Right forelimb (tissue), 1 donor: ENCODE results near the gene TAF6.

Experiments
- DNase-seq: peaks from one replicate; pipeline ENCODE4 v3.0.0-alpha.2; 2018

The TAF6 gene

DNA sequence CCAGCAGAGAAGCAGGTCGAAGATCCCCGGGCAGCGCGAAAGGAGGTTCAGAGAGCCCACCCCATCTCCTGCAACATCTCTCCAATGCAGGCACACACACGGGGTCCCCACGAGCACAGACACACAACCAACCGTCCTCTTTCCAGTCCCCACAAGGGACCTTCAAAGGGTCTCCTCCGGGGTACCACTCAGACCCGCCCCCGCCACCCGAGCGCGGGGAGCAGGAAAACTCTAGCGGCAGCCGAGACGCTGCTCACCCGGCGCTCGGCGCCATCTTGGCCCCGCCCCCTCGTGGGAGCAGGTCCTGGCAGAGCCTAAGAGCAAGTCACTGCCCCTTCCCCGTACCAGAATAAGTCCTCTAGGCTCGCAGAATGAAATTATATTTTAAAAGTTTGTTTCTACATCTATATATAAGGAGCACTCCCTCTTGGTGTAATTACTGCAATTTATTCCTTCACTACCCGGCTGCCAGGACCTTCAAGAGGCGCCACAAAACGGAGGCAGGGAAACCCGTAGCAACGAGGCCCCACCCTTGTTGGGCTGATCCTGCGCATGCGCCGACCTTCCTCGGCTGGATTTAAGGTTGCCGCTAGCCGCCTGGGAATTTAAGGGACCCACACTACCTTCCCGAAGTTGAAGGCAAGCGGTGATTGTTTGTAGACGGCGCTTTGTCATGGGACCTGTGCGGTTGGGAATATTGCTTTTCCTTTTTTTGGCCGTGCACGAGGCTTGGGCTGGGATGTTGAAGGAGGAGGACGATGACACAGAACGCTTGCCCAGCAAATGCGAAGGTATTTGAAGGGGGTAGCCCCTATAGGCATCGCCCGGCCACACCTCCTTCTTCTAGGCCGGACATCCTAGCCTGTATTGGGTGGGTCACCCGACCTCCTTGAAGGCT, at the start of gene TAF6, which contains the start of gene CNPY4:
TSS of gene TAF6 (minus strand) at position 287 of the 898 bp plus-strand sequence. CDS start 5,149 bp downstream, outside the sequence.
TSS of gene CNPY4 (plus strand) at position 563 of the 898 bp plus-strand sequence. CDS start at position 674, 111 bp downstream.
- DNase-seq = peak; percentile 96

DNA sequence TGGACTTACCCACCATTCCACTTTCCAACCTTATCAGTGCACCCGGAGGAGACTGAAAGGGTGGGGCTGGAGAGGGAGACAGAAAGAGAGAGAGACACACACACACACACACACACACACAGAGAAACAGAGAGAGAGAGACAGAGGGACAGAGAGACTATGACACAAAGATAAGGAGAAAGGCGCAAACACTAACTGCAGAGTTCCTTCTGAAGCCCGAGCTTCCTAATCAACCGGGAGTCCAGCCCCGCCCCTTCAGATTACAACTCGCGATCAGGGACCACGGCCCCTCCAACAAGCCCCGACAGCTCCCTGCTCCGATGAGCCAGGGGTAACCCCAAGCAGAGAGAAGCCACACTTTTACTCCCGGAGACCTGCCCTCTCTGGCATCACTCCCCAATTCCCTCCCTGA, 48.8 kb upstream of the TAF6 start:
- DNase-seq = no peak

DNA sequence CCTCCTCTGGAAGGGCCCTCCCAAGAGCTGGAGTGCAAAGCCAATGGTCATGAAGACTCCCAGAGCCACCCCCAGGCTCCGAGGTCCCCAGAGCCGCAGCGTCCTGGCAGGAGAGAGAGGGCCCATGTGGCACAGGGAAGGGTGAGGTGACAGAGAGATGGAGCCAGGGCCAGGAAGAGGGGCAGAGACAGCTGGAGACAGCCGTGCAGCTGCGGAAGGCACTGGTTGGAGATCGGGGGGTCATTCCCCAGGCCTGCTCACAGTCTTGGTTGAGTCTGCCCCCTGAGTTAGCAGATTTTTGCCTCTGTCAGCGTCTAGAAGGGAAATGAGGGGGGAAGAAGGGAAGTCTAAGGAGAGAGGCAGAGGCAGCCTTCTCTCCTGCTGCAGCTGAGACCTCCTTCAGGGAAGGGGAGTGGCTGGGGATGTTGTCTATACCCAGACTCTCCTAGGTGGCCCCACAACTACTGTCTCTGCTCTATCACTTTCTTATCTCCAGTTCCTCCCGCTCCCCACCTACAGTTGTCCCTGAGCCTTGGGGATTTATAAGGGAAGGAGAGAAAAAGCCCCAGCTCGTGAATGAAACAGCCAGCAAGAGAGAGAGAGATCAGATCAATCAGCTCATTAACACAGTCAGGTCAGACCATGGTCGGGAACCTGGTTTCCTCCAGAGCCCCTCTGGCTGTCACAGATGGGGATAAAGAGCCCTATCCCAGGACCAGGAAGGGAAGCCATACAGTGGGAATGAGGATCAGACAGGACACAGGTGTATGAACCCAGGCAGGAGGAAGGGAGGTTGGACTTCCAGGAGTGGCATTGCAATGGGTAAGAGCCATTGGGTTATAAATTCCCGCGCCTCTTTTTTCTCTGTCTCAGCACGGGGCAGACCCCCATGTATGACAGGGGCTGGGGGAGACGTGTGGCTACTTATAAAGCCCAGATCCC, 48.1 kb upstream of the TAF6 start:
- no peak for DNase-seq

DNA sequence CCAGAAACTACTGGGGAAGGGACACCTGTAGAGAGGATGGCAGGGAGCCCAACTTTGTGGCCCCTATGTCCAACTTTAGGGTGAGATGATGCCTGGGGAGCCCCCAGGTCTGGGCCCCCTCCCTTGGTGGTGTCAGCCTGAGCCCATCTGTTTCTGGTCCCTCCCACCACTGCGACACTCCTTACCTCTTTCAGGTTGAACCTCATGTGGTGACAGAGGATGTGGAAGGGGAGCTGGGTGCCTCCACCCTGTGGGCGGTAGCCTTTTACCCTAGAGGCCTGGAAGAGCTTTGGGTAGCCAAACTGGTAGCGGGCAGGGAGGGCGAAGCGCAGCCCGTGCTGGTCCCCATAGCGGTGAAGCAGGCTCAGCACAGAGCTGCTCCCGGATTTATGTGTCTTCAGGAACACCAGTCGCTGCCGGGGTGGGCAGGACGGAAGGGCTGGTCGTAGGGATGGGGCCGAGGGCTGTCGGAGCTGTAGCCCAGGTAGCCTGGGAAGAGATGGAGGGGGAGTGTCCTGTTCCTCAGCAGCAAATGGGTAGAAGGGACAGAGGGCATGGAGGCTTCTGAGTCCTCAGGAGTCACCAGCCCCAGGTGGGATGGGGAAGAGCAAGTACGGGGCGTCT, 47.3 kb upstream of the TAF6 start:
- no peak for DNase-seq

DNA sequence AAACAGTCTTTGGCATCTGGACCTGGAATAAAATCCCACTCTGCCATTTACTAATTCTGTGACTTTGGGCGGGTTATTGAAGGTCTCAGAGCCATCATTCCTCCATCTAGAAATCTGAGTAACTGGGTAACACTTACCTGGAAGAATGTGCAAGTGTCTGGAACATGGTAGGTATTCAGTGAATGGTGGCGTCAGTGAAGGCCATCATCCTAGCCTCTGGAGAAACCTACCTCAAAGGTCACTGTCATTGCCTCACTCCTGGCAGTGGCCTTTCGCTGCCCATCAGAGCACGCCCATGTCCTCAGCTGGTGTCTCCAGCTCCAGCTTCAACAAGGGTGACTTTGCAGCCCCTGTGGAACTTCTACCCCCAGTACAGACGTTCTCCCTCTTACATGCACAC, 44.7 kb upstream of the TAF6 start:
- DNase-seq = no peak

DNA sequence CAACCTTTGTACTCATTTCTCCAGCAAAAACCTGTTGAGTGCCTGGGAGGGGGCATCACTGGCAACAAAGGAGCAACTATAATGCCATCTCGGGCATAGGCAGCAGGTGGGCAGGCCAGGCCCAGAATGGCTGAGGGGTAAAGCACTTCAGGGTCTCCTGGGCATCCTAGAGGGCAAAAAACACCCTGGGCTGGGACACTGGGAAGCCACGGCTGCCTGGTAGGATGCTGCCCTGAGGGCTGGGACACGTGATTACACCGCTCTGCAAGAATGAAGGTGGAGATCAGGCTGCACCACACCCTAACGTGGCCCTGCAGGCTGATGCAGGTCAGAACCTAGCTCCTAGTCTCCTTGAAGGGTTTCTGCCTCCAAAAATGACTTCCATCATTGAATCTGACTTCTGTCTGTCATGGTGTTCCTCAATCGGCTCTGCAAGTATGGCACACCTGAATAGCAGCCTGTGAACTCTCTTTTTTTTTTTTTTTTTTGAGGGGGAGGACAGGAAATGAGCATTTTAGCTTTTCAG, 43.9 kb upstream of the TAF6 start:
- DNase-seq = no peak

DNA sequence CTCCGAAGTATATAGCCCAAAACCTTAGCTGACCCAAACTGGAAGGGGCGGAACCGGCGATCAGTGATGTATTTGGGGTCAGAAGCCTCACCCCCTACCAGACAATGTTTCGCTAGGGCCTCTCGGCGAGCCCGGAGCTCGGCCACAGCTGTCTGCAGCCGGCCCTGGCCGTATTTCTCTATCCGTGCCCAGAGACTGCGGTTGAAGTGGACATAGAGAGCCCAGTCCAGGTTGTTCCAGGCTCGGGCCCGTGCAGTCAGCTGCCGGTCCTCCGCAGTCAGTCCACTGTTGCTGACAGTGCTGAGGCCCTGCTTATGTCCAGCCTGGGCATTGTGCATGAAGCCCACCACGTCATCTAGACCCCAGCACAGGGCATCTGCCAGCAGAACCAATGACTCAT, 40.9 kb upstream of the TAF6 start:
- DNase-seq = no peak

DNA sequence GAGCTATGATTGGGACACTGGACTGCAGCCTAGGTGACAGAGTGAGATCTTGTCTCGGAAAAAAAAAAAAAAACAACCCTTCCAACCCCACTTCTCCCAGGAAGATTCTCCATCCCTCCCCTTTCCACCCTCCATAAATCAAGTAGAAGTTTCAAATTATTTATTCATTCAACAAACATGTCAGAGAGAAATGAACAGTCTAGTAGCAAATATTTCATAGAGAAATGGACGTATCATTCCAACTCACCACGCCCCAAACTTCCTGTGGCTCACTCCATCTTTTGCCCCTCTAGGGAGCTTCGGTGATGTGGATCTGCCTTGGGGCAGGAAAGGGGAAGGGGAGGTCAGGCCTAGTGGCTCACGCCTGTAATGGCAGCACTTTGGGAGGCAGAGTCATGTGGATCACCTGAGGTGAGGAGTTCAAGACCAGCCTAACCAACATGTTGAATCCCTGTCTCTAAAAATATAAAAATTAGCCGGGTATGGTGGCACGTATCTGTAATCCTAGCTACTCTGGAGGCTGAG, 40.0 kb upstream of the TAF6 start:
- no peak for DNase-seq

DNA sequence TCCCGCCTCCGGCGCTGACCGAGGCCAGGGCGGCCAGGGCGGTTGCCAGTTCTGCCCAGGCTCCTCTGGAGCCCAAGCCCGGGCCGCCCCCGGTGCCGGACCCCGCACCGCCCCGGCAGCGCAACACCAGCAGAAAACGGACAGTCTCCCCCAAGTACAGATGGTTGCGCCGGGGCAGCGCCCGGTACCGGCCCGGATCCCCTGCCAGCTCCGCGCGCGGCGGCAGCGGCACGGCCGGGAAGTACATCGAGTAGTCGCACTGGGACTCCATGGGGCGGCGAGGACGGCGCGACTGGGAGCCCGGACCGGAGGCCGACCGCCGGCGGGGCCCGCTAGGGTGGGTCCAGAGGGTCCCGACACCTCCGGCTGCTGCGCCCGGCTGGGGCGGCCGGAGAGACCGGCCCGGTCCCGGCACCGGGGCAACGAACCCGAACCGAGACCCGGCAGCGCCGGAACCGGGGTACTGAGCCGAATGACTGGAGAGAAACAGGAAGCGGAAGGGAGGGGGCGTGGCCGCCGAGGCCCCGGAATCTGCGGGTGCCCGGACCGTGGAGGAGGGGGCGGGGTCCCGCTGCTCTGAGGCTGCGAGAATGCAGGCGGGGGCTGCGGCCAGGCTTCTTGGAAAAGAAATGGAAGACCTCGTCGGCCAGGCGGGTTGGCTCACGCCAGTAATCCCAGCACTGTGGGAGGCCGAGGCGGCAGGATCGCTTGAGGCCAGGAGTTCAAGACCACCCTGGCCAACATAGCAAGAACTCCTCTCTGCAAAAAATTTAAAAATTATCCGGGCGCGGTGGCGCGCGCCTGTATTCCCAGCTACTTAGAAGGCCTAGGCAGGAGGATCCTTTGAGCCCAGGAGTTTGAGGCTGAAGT, 39.3 kb upstream of the TAF6 start, which contains the start of gene TRAPPC14:
TSS of gene TRAPPC14 (minus strand) at position 495 of the 870 bp plus-strand sequence. CDS start at position 271, 224 bp downstream.
- DNase-seq = peak; percentile 94

DNA sequence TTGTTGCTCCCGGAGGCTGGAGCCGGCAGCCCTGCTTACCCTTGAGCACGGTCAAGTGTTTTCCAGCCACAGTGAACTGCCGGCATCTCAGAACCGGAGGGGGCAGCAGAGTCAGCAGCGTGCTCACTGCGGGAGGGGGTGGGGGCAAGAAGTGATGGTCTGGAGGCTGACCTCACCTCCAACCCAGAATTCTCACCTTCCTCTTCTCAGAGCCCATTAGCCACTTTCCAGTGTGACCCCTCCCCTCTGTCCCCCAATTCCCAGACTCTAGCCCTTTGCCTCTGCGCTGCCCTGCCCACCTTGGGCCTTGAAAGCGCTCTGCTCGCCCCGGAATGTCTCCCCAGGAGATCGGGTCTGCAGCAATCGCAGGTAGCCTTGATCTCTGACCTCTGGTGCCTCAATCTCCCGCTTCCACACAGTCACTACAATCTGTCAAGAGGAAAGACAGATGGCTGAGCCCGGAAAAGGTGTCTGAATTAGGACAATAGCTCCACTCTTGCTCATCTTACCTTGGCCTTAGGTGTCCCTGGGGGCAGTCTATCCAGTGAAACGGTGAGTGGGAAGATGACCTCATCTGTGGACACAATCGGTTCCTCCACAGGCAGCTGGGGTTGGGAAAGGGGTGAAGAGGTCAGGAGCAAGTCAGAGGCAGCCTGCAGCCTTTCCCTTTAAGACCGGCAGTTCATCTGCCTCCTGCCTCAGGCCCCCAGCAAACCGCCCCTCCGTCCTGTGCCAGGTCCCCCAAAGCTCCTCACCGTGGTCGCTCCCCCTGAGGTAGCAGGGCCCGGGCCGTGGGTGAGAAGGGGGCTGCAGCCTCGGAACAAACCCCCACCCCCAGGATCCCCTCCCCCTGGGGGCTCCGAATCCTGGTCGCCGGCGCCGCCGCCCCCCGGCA, 38.4 kb upstream of the TAF6 start:
- DNase-seq = no peak

DNA sequence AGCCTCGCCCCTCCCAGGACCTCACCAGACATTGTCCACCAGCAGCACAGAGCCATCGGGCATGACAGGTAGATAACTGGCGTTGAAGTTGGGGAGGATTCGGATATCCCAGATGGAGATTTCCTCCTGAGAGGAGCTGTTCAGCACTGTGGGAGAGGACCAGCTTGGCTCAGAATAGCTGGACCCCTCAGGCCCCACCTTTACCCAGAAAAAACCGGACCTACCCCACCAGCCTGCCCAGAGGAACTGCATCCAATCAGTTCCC, 37.8 kb upstream of the TAF6 start:
- no peak for DNase-seq

DNA sequence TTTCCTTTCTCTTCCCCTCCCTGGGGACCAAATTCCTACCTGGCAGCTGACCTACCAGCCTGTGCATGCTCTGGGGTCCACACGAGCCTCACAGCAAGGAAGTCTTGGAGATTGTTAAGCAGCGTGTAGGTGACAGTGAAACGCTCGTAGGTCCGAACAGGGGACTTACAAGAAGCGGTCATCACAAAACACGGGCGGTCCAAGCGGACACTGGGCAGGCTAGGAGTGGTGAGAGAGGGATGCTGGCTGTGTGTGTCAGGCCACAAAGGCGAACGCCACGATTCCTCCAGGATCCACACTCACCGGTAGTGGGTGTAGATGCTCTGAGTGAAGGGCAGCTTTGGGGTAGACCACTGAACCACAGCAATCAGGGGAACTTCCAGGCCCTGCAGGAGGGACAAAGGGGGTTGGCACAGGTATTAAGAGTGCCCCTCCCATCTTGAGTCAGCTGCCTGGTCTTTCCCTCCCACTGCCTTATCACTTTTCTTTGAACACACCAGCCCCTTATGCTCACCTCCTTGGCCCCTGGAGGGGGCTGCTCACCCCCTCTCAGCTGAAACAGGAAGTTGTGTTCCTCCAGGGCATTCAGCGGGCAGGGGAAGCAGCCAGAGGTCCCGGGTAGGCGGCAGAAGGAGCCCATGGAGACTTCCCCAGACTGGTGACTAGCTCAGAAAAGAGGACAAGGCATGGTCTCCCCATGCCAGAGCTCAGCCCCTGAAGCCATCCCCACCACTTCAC, 37.3 kb upstream of the TAF6 start:
- DNase-seq = no peak

DNA sequence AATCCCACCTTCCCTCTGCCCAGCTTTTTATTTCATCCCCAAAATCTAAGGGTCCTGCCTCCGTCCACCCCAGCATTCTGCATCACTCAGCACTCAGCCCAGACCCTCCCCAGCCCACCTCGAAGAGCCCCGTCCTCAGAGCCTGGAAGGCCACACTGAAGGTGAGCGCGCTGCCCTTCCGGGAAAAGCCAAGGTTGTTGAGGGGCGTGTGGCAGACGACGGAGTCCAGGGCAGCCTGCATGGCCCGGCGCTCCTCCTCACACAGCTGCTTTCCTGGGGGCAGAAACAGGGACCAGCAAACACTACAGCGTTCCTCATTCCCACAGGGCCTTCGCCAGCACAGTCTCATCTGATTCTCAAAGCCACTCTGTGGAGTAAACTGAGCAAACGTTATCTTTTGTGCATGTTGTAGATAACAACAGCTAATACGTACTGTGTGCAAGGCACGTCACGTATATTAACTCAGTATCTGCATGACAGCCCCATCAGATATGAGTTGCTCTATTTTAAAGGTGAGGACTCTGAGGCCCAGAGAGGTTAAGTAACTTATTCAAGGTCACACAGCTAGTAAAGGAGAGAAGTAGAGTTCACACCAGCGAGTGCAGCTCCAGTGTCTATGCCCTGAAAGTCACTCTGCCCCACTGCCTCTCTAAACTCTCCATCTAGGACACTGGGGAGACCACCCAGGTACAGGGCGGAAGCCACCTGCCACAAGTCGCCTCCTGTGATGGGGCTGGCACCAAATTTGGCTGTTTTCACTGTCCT, 36.6 kb upstream of the TAF6 start:
- DNase-seq = no peak

DNA sequence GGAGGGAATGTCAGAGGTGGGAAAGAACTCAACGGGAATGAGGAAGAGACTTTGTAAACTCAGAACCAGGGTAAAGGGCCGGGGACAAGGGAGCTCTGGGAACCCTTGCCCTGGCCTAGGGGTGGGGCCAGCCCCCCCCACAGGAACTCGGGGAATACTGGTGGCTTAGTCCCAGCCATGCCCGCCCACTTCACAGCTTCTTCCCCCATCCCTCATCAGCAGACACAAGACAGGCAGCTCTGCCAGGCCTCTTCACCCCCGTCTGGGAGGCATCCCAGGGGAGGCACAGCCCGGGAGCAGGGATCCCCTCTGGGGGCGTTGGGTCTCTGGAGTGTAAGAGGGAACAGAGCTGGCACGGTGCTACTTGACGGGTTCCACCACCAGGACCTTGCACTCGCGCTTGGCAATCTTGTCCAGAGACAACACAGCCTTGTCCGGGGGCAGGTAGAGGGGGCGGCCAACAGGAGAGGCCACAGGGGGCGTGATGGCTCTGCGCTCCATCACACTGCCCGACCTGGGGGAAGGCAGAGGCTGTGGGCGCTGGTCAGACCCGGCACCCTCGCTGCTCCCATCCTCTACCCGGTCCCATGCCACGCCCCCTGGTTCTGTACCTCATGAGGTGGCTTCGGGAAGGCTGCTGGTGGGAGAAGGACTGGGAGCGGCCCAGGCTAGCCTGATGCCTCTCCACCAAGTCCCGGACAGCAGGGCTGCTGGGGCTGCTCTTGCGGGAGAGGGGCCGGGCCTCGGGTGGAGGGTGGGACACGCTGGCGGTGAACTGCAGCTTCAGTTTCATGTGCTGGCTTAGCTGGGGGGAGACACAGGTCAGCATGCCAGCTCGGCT, 35.7 kb upstream of the TAF6 start:
- DNase-seq = no peak

DNA sequence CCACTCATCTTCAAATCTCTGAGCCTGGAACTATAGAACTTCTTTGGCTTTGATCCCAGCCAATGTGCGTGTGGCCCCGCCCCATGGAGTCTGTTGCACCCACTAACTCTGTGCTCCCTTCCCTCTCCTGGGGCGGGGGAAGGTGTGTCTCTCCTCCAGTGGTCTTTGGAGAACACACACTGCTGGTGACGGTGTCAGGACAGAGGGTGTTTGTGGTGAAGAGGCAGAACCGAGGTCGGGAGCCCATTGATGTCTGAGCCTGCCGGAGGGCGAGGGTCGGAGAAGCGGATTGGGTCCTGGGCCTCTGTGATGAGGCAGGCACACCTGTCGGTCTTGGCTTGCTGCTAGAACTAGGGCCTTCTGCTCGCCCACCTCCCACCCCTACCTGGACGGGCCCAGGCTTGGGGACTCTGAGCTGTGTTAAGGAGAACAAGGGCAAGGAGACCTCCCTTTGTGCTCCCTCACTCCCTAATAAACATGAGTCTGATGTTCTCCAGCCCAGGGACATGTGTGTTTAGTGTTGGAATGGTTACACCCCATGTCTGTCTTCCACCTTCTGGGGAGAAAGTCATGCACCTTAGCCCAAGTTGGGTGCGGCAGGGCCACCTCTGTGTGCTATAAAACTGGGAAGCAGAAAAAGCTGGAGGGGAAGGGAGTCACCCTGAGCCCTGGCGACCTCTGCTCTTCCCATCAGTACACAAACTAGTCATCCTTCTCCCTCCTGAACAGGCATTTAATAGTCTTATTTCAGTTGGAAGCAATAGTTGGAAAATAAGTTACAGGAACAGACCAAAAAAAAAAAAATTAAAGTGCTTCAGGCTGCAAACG, 34.8 kb upstream of the TAF6 start:
- no peak for DNase-seq

DNA sequence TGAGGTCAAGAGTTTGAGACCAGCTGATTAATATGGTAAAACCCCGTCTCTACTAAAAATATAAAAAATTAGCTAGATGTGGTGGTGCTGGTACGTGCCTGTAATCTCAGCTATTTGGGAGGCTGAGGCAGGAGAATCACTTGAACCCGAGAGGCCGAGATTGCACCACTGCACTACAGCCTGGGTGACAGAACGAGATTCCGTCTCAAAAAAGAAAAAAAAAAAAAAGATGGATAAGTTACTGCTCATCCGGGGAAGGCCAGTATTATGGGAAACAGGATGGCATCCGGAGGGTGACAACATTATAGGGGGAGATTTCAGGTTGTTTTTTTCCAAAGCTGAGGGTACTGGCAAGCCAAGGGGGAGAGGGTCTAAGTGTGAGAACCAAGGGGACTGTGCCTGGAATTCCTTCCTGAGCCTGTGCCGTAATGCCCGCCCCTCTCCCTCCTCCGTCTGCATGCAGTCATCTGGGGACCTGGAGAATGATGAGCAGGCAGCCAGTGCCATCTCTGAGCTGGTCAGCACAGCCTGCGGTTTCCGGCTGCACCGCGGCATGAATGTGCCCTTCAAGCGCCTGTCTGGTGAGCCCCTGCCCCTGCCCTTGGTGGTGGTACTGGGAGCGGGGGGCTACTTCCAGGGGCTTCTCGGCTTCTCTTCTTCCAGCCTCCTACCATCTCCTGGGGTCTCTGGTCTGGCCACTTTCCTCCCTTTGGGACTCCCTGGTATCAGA, 33.9 kb upstream of the TAF6 start:
- no peak for DNase-seq
